Skin epidermis (tissue), 12 donors: Measurements from ENCODE around the gene TRIM72.
"Not testable (repeated sequence)": the region's sequence is repeated elsewhere in the genome, so short reads cannot be mapped to it uniquely, and the experiment has no call there.

Source experiments
- H3K27ac ChIP-seq, 21 experiments: fragments of 200-600 bp; sonication (generic) in 11 of 21; one replicate each; pipeline ENCODE4 v1.5.0; 2020; ENCODE audit warnings: mild to moderate bottlenecking in 3 of 21, inconsistent platforms in 2 of 21, moderate library complexity in 2 of 21
- H3K4me3 ChIP-seq, 7 experiments: fragments of 200-600 bp; sonication (generic) in 2 of 7; one replicate each; pipeline ENCODE4 v1.5.0; 2020; ENCODE audit warnings: inconsistent platforms in 2 of 7, mild to moderate bottlenecking in 2 of 7, moderate library complexity in 1 of 7

TRIM72 gene

GRCh38 chr16:31243734-31244670 lies 30.1 kb downstream of the TRIM72 start:
- H3K4me3 ChIP-seq: no peak overlapping the region
- peak overlapping the region in 1 of 21 experiments; percentile 55 for H3K27ac ChIP-seq

GRCh38 chr16:31245598-31245997 lies 31.7 kb downstream of the TRIM72 start:
- not testable (repeated sequence) for H3K4me3 ChIP-seq, H3K27ac ChIP-seq

DNA sequence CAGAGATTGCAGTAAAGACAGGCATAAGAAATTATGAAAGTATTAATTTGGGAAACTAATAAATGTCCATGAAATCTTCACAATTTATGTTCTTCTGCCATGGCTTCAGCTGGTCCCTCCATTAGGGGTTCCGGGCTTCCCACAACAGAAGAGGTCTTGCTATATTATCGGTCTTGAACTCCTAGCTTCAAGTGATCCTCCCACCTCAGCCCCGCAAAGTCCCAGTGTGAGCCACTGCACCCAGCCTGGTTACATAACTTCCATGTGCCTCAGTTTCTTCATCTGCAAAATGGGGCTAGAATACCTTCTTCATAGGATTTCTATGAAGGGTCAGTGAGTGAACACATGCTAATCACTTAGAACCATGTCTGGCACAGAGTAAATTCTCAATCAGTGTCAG lies 32.4 kb downstream of the TRIM72 start:
- Histone ChIP-seq H3K27ac (no peak overlapping the region), H3K4me3 (no peak overlapping the region)

DNA sequence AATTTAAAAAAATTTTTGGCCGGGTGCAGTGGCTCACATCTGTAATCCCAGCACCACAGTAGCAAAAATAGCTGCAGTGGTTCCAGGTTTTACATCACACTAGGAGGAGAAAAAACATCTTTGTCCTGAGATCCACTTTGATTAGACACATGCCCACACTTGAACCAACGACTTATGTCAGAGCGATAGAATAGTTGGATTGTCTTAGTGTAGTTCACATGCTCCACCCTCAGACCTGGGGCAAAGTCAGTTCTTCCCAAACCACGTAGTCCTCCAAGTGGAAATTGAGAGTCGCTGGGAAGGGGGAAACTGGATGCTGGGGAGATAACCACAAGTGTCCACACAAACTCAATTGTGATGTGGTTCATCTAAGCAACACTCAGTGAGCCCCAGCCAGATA lies 34.4 kb downstream of the TRIM72 start:
- Histone ChIP-seq H3K27ac (peak overlapping the region in 8 of 21 experiments; percentile 27 to 73 (median 53)), H3K4me3 (no peak overlapping the region)

- H3K4me3 ChIP-seq: no peak overlapping the region
- no peak overlapping the region for H3K27ac ChIP-seq
These were observed 37.0 kb downstream of the TRIM72 start for GRCh38 chr16:31250782-31251384.

GRCh38 chr16:31251435-31251834 lies 37.5 kb downstream of the TRIM72 start:
- Histone ChIP-seq H3K4me3 (no peak overlapping the region), H3K27ac (no peak overlapping the region)

DNA sequence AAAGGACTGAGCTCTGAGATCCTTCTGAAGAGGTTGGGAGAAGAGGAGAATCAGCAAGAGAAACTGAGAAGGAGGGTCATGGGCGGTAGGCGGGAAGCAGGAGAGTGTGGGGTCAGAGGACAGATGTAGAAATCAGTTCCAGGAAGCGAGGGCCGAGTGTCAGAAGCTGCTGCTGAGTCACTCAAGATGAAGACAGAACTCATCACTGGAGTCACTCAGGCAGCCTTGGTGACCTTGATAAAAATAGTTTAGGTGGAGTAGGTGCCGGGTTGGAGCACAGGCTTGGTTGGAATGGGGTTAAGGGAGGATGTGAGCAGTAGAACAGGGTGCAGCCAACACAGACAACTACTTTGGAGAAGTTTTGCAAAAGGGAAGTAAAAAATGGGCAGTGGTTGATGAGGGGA lies 39.7 kb downstream of the TRIM72 start:
- Histone ChIP-seq H3K27ac (peak overlapping the region in 14 of 21 experiments; percentile 16 to 73 (median 52)), H3K4me3 (no peak overlapping the region)

DNA sequence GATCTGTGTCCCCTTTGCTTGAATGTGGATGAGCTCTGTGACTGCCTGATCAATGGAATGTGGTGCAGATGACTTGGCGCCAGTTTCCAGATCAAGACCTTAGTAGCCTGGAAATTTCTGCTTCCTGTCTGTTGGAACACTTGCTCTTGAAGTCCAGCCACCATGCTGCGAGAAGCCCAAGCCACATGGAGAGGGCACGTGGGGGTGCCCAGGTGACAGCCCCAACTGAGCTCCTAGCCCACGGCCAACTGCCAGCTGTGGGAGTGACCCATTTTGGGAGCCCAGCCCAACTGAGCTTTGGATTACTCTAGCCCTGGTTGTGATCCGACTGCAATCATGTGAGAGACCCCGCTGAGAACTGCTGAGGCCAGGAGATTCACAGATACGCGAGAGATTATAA lies 42.5 kb downstream of the TRIM72 start:
- H3K4me3 ChIP-seq: no peak overlapping the region
- no peak overlapping the region for H3K27ac ChIP-seq

DNA sequence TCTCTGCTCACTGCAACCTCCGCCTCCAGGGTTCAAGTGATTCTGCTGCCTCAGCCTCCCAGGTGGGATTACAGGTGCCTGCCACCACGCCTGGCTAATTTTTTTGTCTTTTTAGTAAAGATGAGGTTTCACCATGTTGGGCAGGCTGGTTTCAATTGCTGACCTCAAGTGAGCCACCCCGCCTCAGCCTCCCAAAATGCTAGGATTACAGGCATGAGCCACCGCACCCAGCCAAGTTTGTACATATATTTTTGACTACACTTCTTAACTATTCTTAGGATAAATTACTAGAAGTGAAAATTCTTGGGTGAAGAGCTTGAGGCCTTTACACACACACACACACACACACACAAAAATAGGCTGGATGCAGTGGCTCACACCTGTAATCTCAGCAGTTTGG lies 44.4 kb downstream of the TRIM72 start:
- Histone ChIP-seq H3K4me3 (no peak overlapping the region), H3K27ac (no peak overlapping the region)

DNA sequence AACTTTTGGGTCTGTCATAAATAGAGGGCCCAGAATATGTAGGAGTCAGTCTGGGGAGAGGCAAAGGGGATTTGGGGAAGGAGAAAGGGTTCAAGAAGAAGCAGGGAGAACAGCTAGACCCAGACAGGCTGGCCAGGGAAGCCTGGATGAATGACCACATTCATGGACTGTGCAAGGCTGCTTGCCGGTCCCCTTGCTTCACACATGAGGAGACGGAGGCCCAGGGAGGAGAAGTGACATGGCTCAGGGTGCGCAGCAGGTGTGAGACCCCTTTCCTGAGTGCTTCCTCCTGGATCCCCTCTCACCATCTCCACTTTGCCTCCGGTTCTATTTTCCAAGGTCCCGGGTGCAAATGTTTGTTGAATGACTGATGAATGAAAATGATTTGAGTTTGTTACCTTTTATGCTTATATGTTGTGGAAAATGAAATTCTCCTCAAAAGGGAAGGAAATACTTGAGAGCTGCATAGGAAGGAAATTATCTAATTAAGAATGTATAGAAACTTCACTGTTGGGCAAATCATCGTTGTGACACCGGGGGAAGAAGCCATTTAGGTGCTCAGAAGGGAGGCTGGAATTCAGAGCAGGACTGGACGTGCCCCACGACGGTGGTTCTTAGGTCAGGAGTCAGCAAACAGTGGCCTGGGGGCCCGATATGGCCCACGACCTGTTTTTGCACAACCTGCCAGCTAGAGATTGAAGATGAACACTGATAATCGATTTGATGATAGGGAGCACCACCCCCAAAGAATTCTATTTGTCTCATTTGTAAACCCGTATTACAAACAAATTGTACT lies 46.4 kb downstream of the TRIM72 start:
- H3K4me3 ChIP-seq: peak overlapping the region in 5 of 7 experiments; percentile 7 to 29 (median 19)
- H3K27ac ChIP-seq: peak overlapping the region in 8 of 21 experiments; percentile 11 to 63 (median 50)

DNA sequence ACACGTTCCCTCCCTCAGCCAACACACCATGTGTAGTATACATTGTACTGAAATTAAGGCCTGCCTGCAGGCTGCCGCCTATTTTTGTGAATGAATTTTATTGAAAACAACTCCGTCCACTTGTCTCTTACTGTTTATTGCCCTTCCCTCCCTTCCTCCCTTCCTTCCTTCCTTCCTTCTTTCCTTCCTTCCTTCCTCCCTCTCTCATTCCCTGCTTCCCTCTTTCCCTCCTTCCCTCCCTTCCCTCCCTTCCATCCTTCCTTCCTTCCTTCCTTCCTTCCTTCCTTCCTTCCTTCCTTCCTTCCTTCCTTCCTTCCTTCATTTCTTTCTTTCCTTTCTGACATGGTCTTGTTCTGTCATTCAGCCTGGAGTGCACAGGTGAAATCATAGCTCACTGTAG lies 48.2 kb downstream of the TRIM72 start:
- Histone ChIP-seq H3K4me3 (no peak overlapping the region), H3K27ac (no peak overlapping the region)

DNA sequence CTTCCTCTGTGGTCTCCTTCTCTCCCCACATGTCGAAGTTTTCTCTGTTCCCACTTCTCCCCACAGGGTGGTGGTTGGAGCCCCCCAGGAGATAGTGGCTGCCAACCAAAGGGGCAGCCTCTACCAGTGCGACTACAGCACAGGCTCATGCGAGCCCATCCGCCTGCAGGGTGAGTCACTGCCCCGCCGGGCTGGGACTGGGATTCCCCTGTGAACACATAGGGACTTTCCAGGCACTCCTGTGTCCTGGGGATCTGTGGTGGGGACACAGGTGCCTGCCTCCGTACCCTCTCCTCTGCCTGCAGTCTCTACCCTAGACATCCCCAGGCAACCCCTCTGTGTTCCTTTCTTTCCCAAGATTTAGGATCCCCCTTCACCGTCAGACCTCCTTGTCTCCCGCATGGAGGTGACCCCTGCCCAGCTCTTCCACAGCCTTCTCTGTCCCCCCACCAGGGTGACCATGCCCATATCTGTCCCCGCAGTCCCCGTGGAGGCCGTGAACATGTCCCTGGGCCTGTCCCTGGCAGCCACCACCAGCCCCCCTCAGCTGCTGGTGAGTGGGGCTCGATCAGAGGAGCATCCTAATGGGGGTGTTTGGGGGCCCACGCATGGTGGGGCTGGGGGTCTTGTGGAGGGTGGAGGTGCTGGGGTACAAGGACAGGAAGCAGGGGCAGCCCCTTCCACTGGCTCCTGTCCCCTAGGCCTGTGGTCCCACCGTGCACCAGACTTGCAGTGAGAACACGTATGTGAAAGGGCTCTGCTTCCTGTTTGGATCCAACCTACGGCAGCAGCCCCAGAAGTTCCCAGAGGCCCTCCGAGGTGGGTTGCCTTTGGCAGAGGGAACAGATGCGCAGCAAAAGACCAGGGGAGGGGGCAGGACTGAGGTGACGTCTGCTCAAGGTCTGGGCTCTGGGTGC lies 51.7 kb downstream of the TRIM72 start:
- H3K27ac ChIP-seq: peak overlapping the region in 15 of 21 experiments; percentile 20 to 76 (median 42)
- H3K4me3 ChIP-seq: no peak overlapping the region

- no peak overlapping the region for H3K27ac ChIP-seq
- no peak overlapping the region for H3K4me3 ChIP-seq
These were observed 53.6 kb downstream of the TRIM72 start for GRCh38 chr16:31267332-31268032.

- H3K4me3 ChIP-seq: no peak overlapping the region
- H3K27ac ChIP-seq: no peak overlapping the region
These were observed 54.1 kb downstream of the TRIM72 start for GRCh38 chr16:31268033-31268365.

DNA sequence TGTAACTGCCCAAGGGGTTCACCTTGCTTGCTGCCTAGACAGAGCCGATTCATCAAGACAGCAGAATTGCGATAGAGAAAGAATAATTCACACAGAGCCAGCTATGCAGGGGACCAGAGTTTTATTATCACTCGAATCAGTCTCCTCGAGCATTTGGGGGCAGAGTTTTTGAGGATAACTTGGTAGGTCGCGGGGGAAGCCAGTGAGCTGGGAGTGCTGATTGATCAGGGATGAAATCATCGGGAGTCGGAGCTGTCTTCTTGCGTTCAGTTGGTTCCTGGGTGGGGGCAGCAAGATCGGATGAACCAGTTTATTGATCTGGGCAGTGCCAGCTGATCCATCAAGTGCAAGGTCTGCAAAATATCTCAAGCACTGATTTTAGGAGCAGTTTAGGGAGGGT lies 55.0 kb downstream of the TRIM72 start:
- Histone ChIP-seq H3K27ac (no peak overlapping the region), H3K4me3 (no peak overlapping the region)

GRCh38 chr16:31269541-31269940 lies 55.6 kb downstream of the TRIM72 start:
- Histone ChIP-seq H3K27ac (no peak overlapping the region), H3K4me3 (no peak overlapping the region)

DNA sequence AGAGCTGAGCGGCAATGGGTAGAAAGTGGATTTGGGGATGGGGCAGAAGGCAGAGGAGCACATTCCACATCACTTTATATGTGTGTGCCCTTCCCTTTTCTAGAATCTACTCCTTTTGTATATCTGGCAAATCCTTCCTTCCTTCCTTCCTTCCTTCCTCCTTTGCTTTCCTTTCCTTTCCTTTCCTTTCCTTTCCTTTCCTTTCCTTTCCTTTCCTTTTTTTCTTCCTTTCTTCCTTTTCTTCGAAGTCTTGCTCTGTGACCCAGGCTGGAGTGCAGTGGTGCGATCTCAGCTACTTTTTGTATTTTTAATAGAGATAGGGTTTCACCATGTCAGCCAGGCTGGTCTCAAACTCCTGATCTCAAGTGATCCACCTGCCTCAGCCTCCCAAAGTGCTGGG lies 56.1 kb downstream of the TRIM72 start:
- H3K27ac ChIP-seq, H3K4me3 ChIP-seq: not testable (repeated sequence)

GRCh38 chr16:31270795-31271194 lies 56.9 kb downstream of the TRIM72 start:
- H3K27ac ChIP-seq: no peak overlapping the region
- no peak overlapping the region for H3K4me3 ChIP-seq
